Right atrium auricular region (tissue), 2 donors: ENCODE results near the gene DNAJB8. TPM values are rescaled to one million over a fixed set of nuclear protein-coding genes. Genes with fewer than 3 reads are reported as not detected.

Source experiments
- DNase-seq: peaks from one replicate; pipeline ENCODE4 v3.0.0-alpha.2; 2019; ENCODE audit warnings: low spot score
- H3K27ac ChIP-seq, 2 donors: fragments of 200-600 bp; sonication (generic); 1 replicate in 1 of 2; 2 replicates in 1 of 2; pipeline ENCODE4 v1.5.1; 2016 to 2019
- H3K27me3 ChIP-seq, 2 donors: fragments of 200-600 bp; sonication (generic); one replicate each; pipeline versions ENCODE4 v1.5.1 to v1.6.0; 2017 to 2019
- H3K36me3 ChIP-seq: fragments of 200-600 bp; sonication (generic); one replicate; pipeline ENCODE4 v1.5.1; 2016
- H3K4me1 ChIP-seq, 2 donors: fragments of 200-600 bp; sonication (generic); one replicate each; pipeline versions ENCODE4 v1.5.1 to v1.6.0; 2017 to 2019
- H3K4me3 ChIP-seq, 2 donors: fragments of 200-600 bp; sonication (generic); 1 replicate in 1 of 2; 2 replicates in 1 of 2; pipeline ENCODE4 v1.5.1; 2017 to 2019; ENCODE audit warnings: mild to moderate bottlenecking in 1 of 2, moderate library complexity in 1 of 2
- H3K9me3 ChIP-seq, 2 donors: fragments of 200-600 bp; sonication (generic); one replicate each; pipeline ENCODE4 v1.5.1; 2019
- total RNA-seq, 2 donors: library from RNA; depleted of rRNA; stranded (reverse); fragments of >200 nt; gene quantifications; one replicate each; pipeline ENCODE4 v1.1.0, GENCODE V29; 2016
- TF ChIP-seq, protein P1 (sequence below), 2 donors: fragments of 200-600 bp; sonication (generic); IDR thresholded peaks; one replicate each; pipeline ENCODE4 v1.5.1; 2019; ENCODE audit warnings: antibody characterized with exemption in 2 of 2

DNAJB8 gene
- total RNA-seq, 2 donors from 2014 or later: not detected

DNA sequence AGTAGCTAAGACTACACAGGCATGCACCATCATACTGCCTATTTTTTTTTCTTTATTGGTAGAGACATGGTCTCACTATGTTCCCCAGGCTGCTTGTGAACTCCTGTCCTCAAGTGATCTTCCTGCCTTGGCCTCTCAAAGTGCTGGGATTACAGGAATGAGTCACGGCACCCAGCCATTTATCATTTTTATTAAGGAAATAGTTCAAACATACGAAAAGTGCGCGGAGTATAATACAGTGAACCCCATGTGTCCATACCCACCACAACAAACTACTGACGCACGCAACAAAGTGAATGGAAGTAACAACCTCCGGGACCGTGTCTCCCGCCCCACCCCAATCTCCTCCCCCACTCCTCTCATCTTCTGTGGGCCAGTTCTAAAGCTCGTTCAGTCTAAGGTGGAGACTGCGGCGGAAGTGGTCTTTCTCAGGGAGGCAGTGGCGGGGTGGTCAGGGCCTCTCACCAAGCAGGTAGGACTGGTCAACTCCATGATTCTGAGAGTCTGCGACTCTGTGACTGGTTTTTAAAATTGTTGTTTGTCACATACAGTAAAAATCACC is 42.1 kb downstream of the DNAJB8 start:
- H3K36me3 ChIP-seq: no peaks in the 10 kb centered on the region
- TF ChIP-seq, protein P1, sequence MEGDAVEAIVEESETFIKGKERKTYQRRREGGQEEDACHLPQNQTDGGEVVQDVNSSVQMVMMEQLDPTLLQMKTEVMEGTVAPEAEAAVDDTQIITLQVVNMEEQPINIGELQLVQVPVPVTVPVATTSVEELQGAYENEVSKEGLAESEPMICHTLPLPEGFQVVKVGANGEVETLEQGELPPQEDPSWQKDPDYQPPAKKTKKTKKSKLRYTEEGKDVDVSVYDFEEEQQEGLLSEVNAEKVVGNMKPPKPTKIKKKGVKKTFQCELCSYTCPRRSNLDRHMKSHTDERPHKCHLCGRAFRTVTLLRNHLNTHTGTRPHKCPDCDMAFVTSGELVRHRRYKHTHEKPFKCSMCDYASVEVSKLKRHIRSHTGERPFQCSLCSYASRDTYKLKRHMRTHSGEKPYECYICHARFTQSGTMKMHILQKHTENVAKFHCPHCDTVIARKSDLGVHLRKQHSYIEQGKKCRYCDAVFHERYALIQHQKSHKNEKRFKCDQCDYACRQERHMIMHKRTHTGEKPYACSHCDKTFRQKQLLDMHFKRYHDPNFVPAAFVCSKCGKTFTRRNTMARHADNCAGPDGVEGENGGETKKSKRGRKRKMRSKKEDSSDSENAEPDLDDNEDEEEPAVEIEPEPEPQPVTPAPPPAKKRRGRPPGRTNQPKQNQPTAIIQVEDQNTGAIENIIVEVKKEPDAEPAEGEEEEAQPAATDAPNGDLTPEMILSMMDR (IDR thresholded peaks at IDR 0.05): no peak
- no peaks in the 10 kb centered on the region for H3K27me3 ChIP-seq
- H3K4me1 ChIP-seq: peaks cover 0 to 13% of the 10 kb centered on the region in 2 donors
- H3K4me3 ChIP-seq: no peak overlapping the region
- DNase-seq: no peak
- no peaks in the 10 kb centered on the region for H3K9me3 ChIP-seq
- H3K27ac ChIP-seq: no peak overlapping the region

DNA sequence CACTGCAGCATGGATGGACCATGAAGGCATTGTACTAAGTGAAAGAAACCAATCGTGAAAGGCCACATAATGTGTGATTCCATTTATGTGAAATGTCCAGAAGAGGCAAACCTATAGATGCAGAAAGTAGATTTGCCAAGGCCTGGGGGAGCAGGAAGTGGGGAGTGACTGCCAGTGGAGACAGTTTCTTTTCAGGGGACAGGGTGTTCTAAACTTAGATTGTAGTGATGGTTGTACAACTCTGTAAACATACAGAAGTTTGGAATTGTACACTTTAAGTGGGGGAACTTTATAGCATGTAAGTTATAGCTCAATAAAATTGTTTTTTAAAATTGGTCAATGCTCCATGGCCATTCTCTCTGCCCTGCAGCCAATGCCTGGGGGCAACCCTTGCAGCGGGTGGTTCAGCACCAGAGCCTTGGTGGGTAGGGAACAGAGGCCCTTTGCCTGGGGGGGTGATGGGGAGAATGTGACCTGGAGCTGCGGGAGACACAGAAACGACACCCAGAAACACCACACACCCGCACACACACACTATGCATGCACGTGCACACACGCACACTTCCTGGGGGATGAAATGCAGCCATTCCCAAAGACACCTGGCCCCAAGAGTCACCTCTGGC is 43.1 kb downstream of the DNAJB8 start:
- Histone ChIP-seq H3K9me3 (no peaks in the 10 kb centered on the region), H3K4me1 (peaks cover 0 to 13% of the 10 kb centered on the region in 2 donors), H3K27me3 (no peaks in the 10 kb centered on the region), H3K36me3 (no peaks in the 10 kb centered on the region), H3K4me3 (no peak overlapping the region), H3K27ac (no peak overlapping the region)
- TF ChIP-seq, protein P1 (IDR thresholded peaks at IDR 0.05): no peak
- DNase-seq: no peak

DNA sequence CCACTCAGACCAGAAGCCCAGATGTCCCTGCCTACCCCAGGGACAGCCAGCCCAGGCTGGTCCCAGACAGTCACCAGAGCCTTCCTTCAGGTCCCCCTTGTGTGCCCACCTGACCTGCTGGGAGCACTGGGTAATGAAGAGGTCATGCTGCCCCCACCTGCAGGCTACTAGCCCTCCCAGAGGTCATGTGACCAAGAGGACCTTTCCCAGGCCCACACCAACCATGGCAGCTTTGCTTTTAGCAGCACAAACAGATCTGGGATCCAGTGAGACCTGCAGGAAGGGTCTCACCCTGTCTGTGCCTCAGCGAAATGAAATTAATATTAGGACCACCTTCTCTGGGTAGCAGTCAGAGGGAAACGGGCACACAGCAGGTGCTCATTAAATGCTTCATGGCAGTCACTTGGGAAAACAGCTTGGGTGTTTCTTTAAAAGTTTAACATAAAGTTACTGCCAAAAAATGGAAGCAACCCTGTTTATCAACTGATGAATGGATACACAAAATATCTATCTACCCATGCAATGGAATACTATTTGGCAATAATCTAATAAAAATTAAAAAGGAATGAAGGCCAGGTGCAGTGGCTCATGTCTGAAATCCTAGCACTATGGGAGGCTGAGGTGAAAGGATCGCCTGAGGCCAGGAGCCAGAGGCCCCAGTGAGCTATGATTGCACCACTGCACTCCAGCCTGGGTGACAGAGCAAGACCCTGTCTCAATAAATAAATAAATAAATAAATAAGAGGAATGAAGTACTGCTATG is 43.7 kb downstream of the DNAJB8 start:
- Histone ChIP-seq H3K4me3 (no peak overlapping the region), H3K9me3 (no peaks in the 10 kb centered on the region), H3K27ac (no peak overlapping the region), H3K36me3 (no peaks in the 10 kb centered on the region), H3K27me3 (no peaks in the 10 kb centered on the region), H3K4me1 (peaks cover 0 to 13% of the 10 kb centered on the region in 2 donors)
- no peak for DNase-seq
- TF ChIP-seq, protein P1 (IDR thresholded peaks at IDR 0.05): no peak

DNA sequence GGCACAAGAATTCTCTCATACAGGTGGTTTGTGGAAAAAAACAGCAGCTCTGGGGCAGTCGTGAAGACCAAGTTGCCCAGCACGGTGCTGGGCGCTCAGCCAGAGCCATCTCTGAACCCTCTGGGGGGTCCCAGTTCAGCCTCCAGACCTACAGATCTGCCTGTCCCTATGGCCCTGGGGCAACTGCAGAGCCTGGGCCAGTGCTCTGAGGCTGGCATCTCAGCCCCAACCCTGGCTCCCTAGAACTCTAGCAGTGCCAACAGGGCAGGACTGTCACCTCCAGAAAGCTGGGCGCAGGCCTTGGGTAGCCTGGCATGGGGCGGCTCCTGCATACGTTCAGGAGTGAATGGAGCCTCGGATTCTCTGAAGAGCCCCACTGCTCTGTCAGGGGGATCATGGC is 44.7 kb downstream of the DNAJB8 start:
- Histone ChIP-seq H3K27me3 (no peaks in the 10 kb centered on the region), H3K4me1 (peaks cover 0 to 13% of the 10 kb centered on the region in 2 donors), H3K27ac (no peak overlapping the region), H3K9me3 (no peaks in the 10 kb centered on the region), H3K4me3 (no peak overlapping the region), H3K36me3 (no peaks in the 10 kb centered on the region)
- no peak for DNase-seq
- TF ChIP-seq, protein P1 (IDR thresholded peaks at IDR 0.05): no peak

DNA sequence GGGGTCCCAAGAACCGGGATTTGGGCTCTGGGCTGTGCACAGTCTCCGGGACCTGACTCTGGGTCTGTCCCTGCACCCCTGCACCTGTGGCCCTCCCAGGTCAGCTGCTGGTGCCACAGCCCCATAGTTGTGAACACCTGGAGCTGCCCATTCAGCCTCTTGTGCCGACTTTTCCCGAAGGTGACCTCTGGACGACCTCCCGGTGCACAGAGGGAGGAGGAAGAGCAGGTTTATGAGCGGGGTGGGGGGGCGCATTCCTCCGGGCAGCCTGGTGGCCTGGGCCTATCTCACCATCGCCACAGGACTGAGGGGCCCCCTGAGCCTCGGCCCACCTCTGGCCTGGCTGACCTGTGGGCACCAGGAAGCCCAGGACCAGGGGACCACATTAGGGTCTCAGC is 45.3 kb downstream of the DNAJB8 start:
- DNase-seq: no peak
- Histone ChIP-seq H3K27me3 (no peaks in the 10 kb centered on the region), H3K27ac (no peak overlapping the region), H3K4me3 (no peak overlapping the region), H3K4me1 (peaks cover 0 to 10% of the 10 kb centered on the region in 2 donors), H3K9me3 (no peaks in the 10 kb centered on the region), H3K36me3 (no peaks in the 10 kb centered on the region)
- TF ChIP-seq, protein P1 (IDR thresholded peaks at IDR 0.05): no peak
